ENCODE results near the gene LRRC41. TPM values are rescaled to one million over a fixed set of nuclear protein-coding genes. Genes with fewer than 3 reads are reported as not detected.

LRRC41 gene
- total and polyA plus RNA-seq, 7 donors: 21.0 to 65.2 (median 55.1) TPM

GRCh38 chr1:46315669-46316403 lies 12.4 kb upstream of the LRRC41 start:
- TF ChIP-seq POLR2A (IDR thresholded peaks at IDR 0.05) (no peak), EP300 (IDR thresholded peaks at IDR 0.05) (no peak), POLR2AphosphoS5 (IDR thresholded peaks at IDR 0.05) (no peak), CTCF (IDR thresholded peaks at IDR 0.05) (no peak)
- H3K27me3 ChIP-seq: no peaks in the 10 kb centered on the region
- H3K9me3 ChIP-seq: no peaks in the 10 kb centered on the region
- no peak overlapping the region for H3K27ac ChIP-seq
- 92 to 94% methylated on average over 3 of the region's 3 CpGs for WGBS, 2 donors
- intact Hi-C loops (cut with DNase I): no loop called here
- H3K4me3 ChIP-seq: no peak overlapping the region
- no peak for DNase-seq
- peaks cover 16 to 74% (median 52%) of the 10 kb centered on the region in 4 donors for H3K36me3 ChIP-seq
- H3K4me1 ChIP-seq: no peaks in the 10 kb centered on the region

GRCh38 chr1:46310321-46310720 lies 6.9 kb upstream of the LRRC41 start:
- 97 to 98% methylated on average over 4 of the region's 4 CpGs for WGBS, 2 donors
- Histone ChIP-seq H3K4me3 (no peak overlapping the region), H3K4me1 (peaks cover 0 to 35% (median 28%) of the 10 kb centered on the region in 4 donors), H3K9me3 (no peaks in the 10 kb centered on the region), H3K36me3 (peaks cover 24 to 67% (median 51%) of the 10 kb centered on the region in 4 donors), H3K27me3 (no peaks in the 10 kb centered on the region), H3K27ac (no peak overlapping the region)
- no peak for DNase-seq
- no peak for TF ChIP-seq POLR2A (IDR thresholded peaks at IDR 0.05)
- no peak for TF ChIP-seq EP300 (IDR thresholded peaks at IDR 0.05)
- TF ChIP-seq CTCF (IDR thresholded peaks at IDR 0.05): no peak
- no peak for TF ChIP-seq POLR2AphosphoS5 (IDR thresholded peaks at IDR 0.05)
- intact Hi-C loops (cut with DNase I): no loop called here

GRCh38 chr1:46309401-46310159 lies 6.2 kb upstream of the LRRC41 start:
- no peak for DNase-seq
- WGBS, 2 donors: 89 to 92% methylated on average over 16 of the region's 16 CpGs
- Histone ChIP-seq H3K36me3 (peaks cover 24 to 59% (median 48%) of the 10 kb centered on the region in 4 donors), H3K4me1 (peaks cover 0 to 42% (median 35%) of the 10 kb centered on the region in 4 donors), H3K4me3 (no peak overlapping the region), H3K27ac (no peak overlapping the region), H3K9me3 (no peaks in the 10 kb centered on the region), H3K27me3 (no peaks in the 10 kb centered on the region)
- TF ChIP-seq POLR2AphosphoS5 (IDR thresholded peaks at IDR 0.05) (no peak), CTCF (IDR thresholded peaks at IDR 0.05) (no peak), POLR2A (IDR thresholded peaks at IDR 0.05) (no peak), EP300 (IDR thresholded peaks at IDR 0.05) (no peak)
- intact Hi-C loops (cut with DNase I): no loop called here

- peaks cover 0 to 51% (median 47%) of the 10 kb centered on the region in 4 donors for H3K4me1 ChIP-seq
- 90 to 94% methylated on average over 8 of the region's 8 CpGs for WGBS, 2 donors
- no peak for DNase-seq
- intact Hi-C loops (cut with DNase I): no loop called here
- peaks cover 8 to 25% (median 16%) of the 10 kb centered on the region in 4 donors for H3K36me3 ChIP-seq
- no peaks in the 10 kb centered on the region for H3K9me3 ChIP-seq
- H3K4me3 ChIP-seq: no peak overlapping the region
- H3K27ac ChIP-seq: no peak overlapping the region
- no peak for TF ChIP-seq POLR2A (IDR thresholded peaks at IDR 0.05)
- no peak for TF ChIP-seq CTCF (IDR thresholded peaks at IDR 0.05)
- no peak for TF ChIP-seq POLR2AphosphoS5 (IDR thresholded peaks at IDR 0.05)
- TF ChIP-seq EP300 (IDR thresholded peaks at IDR 0.05): no peak
- no peaks in the 10 kb centered on the region for H3K27me3 ChIP-seq
Measured at GRCh38 chr1:46306159-46306530, 2.7 kb upstream of the LRRC41 start.
